Occipital lobe (tissue), 2 donors: ENCODE results near the gene LCE2D. TPM values are rescaled to one million over a fixed set of nuclear protein-coding genes. Genes with fewer than 3 reads are reported as not detected.
"Not testable (repeated sequence)": the region's sequence is repeated elsewhere in the genome, so short reads cannot be mapped to it uniquely, and the experiment has no call there.

Source experiments
- DNase-seq: peaks from one replicate; lab custom pipeline; 2025; lab: John Stamatoyannopoulos, UW
- total RNA-seq: library from RNA; depleted of rRNA; stranded (reverse); fragments of >200 nt; gene quantifications from one replicate; pipeline ENCODE4 v1.2.3, GENCODE V29; 2014

Gene LCE2D
- total RNA-seq: not detected

- no peak for DNase-seq
Measured at GRCh38 chr1:152663098-152663497, at the start of gene LCE2D. LCE2D (plus strand) TSS chr1:152663380; CDS start chr1:152664106, 726 bp downstream.

GRCh38 chr1:152613511-152613910 lies 49.7 kb upstream of the LCE2D start, which contains the start of gene LCE3B:
LCE3B (plus strand) TSS chr1:152613811; CDS start chr1:152613811, 0 bp downstream.
- no peak for DNase-seq

- no peak for DNase-seq
Measured at GRCh38 chr1:152621993-152622392, 41.2 kb upstream of the LCE2D start.

- DNase-seq: no peak
Measured at GRCh38 chr1:152622803-152623202, 40.4 kb upstream of the LCE2D start, which contains the start of gene LCE3A. LCE3A (minus strand) TSS chr1:152623103; CDS start chr1:152623103, 0 bp downstream.

- DNase-seq: no peak
Measured at GRCh38 chr1:152623203-152623844, 39.9 kb upstream of the LCE2D start.

- no peak for DNase-seq
Measured at GRCh38 chr1:152626744-152627143, 36.4 kb upstream of the LCE2D start.

GRCh38 chr1:152630596-152630995 lies 32.6 kb upstream of the LCE2D start:
- DNase-seq: no peak

GRCh38 chr1:152640351-152640750 lies 22.8 kb upstream of the LCE2D start:
- no peak for DNase-seq

GRCh38 chr1:152643945-152644344 lies 19.2 kb upstream of the LCE2D start:
- DNase-seq: no peak

GRCh38 chr1:152645146-152645545 lies 18.0 kb upstream of the LCE2D start:
- no peak for DNase-seq

- no peak for DNase-seq
Measured at GRCh38 chr1:152646656-152647055, 16.5 kb upstream of the LCE2D start.

GRCh38 chr1:152654110-152654509 lies 9.1 kb upstream of the LCE2D start:
- peak; percentile 14 for DNase-seq

- no peak for DNase-seq
Measured at GRCh38 chr1:152656459-152656858, 6.7 kb upstream of the LCE2D start.

- no peak for DNase-seq
Measured at GRCh38 chr1:152657677-152658076, 5.5 kb upstream of the LCE2D start.

GRCh38 chr1:152658649-152659048 lies 4.5 kb upstream of the LCE2D start:
- DNase-seq: no peak

GRCh38 chr1:152666171-152666570 lies 3.0 kb downstream of the LCE2D start:
- not testable (repeated sequence) for DNase-seq

- no peak for DNase-seq
Measured at GRCh38 chr1:152667648-152668047, 4.5 kb downstream of the LCE2D start.

GRCh38 chr1:152673016-152673415 lies 9.8 kb downstream of the LCE2D start:
- no peak for DNase-seq

GRCh38 chr1:152674983-152675382 lies 11.8 kb downstream of the LCE2D start, which contains the start of gene LCE2C:
LCE2C (plus strand) TSS chr1:152675279; CDS start chr1:152676016, 737 bp downstream.
- DNase-seq: not testable (repeated sequence)

- no peak for DNase-seq
Measured at GRCh38 chr1:152679459-152679858, 16.3 kb downstream of the LCE2D start.

GRCh38 chr1:152681616-152682015 lies 18.4 kb downstream of the LCE2D start:
- no peak for DNase-seq

GRCh38 chr1:152683846-152684245 lies 20.7 kb downstream of the LCE2D start:
- no peak for DNase-seq

- DNase-seq: not testable (repeated sequence)
Measured at GRCh38 chr1:152685823-152686222, 22.6 kb downstream of the LCE2D start, which contains the start of gene LCE2B. LCE2B (plus strand) TSS chr1:152686123; CDS start chr1:152686844, 721 bp downstream.
